Measurements from ENCODE around the gene AFF1. TPM values are rescaled to one million over a fixed set of nuclear protein-coding genes. Genes with fewer than 3 reads are reported as not detected.

AFF1 gene
- total RNA-seq, 1 donor from 2014 or later: 112 TPM

GRCh38 chr4:87120411-87121162, 185.8 kb downstream of the AFF1 start:
- Histone ChIP-seq H3K4me1 (peaks cover 4 to 43% of the 10 kb centered on the region in 2 donors), H3K4me3 (peak overlapping the region in 1 of 2 donors; percentile 56)
- intact Hi-C loops (cut with DNase I): loop anchor here (1.0 to 5.0 kb wide), 2 partner anchors 113 to 183 kb away; partner anchors contain the start of gene AFF1

DNA sequence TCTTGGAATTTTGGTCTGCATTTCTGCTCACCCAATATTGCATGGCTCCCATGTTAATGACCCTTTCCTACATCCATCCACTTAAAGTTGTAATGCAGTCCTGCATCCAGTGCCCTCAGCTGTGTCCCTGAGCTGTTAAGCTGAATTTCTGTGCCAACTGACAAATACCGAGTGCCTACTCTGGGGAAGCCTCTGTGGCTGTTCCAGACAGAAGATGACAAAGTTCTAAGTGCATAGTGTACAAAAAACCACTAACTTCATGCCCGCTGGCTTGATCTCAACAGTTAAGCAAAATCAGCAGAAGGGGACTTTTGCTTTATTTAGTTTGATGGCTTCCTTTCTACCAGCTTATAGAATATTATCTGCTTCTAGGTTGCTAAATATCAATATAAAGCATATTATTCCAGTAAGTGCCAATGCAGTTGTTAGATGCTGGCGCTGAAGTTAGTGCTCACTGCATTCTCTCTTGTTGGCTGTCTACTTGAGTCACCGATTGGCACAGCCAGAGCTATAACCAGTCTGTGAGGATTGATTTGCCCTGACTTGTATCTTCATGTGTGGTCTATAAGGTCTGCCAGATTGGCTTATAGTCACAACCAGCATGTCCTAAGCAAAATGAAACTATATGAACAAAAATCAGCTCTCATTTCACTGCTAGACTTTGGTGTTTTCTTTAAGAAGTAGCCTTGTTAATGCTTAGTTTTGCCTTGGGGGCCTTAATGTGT, 186.7 kb downstream of the AFF1 start:
- intact Hi-C loops (cut with DNase I): loop anchor here (5.0 kb wide), 1 partner anchor 184 kb away; the partner anchor contains the start of gene AFF1

More at GRCh38 chr4:87120411-87121162, 185.8 kb downstream of the AFF1 start:
- Histone ChIP-seq H3K36me3 (peaks cover 7 to 30% of the 10 kb centered on the region in 2 donors), H3K9me3 (no peaks in the 10 kb centered on the region), H3K27me3 (no peaks in the 10 kb centered on the region), H3K27ac (peak overlapping the region; percentile 73 to 85)
- TF ChIP-seq, protein P1, sequence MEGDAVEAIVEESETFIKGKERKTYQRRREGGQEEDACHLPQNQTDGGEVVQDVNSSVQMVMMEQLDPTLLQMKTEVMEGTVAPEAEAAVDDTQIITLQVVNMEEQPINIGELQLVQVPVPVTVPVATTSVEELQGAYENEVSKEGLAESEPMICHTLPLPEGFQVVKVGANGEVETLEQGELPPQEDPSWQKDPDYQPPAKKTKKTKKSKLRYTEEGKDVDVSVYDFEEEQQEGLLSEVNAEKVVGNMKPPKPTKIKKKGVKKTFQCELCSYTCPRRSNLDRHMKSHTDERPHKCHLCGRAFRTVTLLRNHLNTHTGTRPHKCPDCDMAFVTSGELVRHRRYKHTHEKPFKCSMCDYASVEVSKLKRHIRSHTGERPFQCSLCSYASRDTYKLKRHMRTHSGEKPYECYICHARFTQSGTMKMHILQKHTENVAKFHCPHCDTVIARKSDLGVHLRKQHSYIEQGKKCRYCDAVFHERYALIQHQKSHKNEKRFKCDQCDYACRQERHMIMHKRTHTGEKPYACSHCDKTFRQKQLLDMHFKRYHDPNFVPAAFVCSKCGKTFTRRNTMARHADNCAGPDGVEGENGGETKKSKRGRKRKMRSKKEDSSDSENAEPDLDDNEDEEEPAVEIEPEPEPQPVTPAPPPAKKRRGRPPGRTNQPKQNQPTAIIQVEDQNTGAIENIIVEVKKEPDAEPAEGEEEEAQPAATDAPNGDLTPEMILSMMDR (IDR thresholded peaks at IDR 0.05): peak in 1 of 3 experiments; percentile 15
- DNase-seq (ENCODE audit: low spot score in 2 of 2): peak in 1 of 2 donors; percentile 74

GRCh38 chr4:87122252-87122651, 187.4 kb downstream of the AFF1 start:
- H3K36me3 ChIP-seq: peaks cover 17 to 34% of the 10 kb centered on the region in 2 donors
- no peak overlapping the region for H3K4me3 ChIP-seq
- TF ChIP-seq, protein P1 (IDR thresholded peaks at IDR 0.05): no peak
- H3K27me3 ChIP-seq: no peaks in the 10 kb centered on the region
- peak overlapping the region; percentile 73 to 85 for H3K27ac ChIP-seq
- peaks cover 4 to 28% of the 10 kb centered on the region in 2 donors for H3K4me1 ChIP-seq
- H3K9me3 ChIP-seq: no peaks in the 10 kb centered on the region
- DNase-seq (ENCODE audit: low spot score in 2 of 2): no peak
- intact Hi-C loops (cut with DNase I): loop anchor here (5.0 kb wide), 1 partner anchor 185 kb away; the partner anchor contains the start of gene AFF1

More for the DNA sequence above, 186.7 kb downstream of the AFF1 start:
- TF ChIP-seq, protein P1 (IDR thresholded peaks at IDR 0.05): no peak
- peaks cover 14 to 31% of the 10 kb centered on the region in 2 donors for H3K36me3 ChIP-seq
- no peaks in the 10 kb centered on the region for H3K9me3 ChIP-seq
- H3K27me3 ChIP-seq: no peaks in the 10 kb centered on the region
- H3K4me1 ChIP-seq: peaks cover 4 to 35% of the 10 kb centered on the region in 2 donors
- no peak for DNase-seq (ENCODE audit: low spot score in 2 of 2)
- H3K4me3 ChIP-seq: peak overlapping the region in 1 of 2 donors; percentile 56
- H3K27ac ChIP-seq: peak overlapping the region; percentile 73 to 85

DNA sequence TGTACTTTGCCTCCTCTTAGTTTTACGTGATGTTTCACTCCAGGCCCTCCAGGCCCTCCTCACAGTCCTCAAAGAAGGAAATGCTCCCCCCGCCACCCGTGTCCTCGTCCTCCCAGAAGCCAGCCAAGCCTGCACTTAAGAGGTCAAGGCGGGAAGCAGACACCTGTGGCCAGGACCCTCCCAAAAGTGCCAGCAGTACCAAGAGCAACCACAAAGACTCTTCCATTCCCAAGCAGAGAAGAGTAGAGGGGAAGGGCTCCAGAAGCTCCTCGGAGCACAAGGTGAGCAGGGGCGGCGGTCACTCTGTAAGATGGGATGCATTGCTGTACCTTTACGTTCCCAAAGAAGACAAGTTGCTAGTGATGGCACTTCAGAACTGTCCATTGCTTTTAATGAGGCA, 191.2 kb downstream of the AFF1 start:
- intact Hi-C loops (cut with DNase I): no loop called here
- H3K4me1 ChIP-seq: peaks cover 0 to 10% of the 10 kb centered on the region in 2 donors
- H3K36me3 ChIP-seq: peaks cover 34 to 66% of the 10 kb centered on the region in 2 donors

DNA sequence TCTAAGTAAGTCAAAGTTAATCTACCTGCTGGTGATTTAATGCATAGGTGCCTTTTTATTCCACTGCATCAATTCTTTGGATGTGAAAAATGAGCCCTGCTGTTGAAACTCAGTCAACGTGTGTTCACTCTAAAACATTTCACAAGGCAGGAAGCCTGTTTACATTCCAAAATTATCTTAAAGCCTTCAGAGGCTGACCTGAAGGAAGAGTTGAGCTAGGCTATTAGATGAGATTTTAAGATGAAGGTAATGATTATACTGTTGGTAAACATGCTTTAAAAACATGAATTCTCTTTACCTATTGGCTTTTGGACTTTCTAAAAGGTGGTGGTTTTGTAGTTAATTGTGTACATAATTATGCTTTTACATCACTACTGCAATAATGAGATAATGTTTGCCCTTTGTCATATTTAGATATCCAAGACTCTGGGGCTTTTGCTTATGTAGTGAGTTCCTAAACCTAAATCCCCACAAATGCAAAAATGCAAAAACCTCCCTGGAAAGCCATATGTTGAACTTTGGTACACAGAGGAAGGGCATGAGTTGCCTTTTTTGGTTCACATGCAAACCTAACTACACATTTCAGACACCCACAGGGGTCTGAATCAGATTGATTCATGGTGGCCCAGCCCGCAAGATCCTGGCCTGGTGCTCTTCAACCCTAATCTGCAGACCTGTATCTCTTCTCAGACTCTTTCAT, 193.3 kb downstream of the AFF1 start:
- Histone ChIP-seq H3K36me3 (peaks cover 42 to 86% of the 10 kb centered on the region in 2 donors), H3K4me3 (no peak overlapping the region)
- intact Hi-C loops (cut with DNase I): no loop called here

More for the DNA sequence above, 191.2 kb downstream of the AFF1 start:
- TF ChIP-seq, protein P1 (IDR thresholded peaks at IDR 0.05): no peak
- no peak overlapping the region for H3K27ac ChIP-seq
- H3K4me3 ChIP-seq: no peak overlapping the region
- DNase-seq (ENCODE audit: low spot score in 2 of 2): no peak
- no peaks in the 10 kb centered on the region for H3K27me3 ChIP-seq
- no peaks in the 10 kb centered on the region for H3K9me3 ChIP-seq

More for the DNA sequence above, 193.3 kb downstream of the AFF1 start:
- Histone ChIP-seq H3K27ac (no peak overlapping the region), H3K4me1 (no peaks in the 10 kb centered on the region), H3K27me3 (no peaks in the 10 kb centered on the region), H3K9me3 (no peaks in the 10 kb centered on the region)
- DNase-seq (ENCODE audit: low spot score in 2 of 2): no peak
- TF ChIP-seq, protein P1 (IDR thresholded peaks at IDR 0.05): no peak

Data from ascending aorta (tissue), 2 donors.